GM12878 (cell line): ENCODE measurements around the gene BRINP2. TPM values are rescaled to one million over a fixed set of nuclear protein-coding genes. Genes with fewer than 3 reads are reported as not detected.

Experiments used
- ATAC-seq: fragments of 200-7000 bp; cut with Tn5 transposase; 3 replicates; pipeline ENCODE4 v1.9.1; 2020; ENCODE audit warnings: mild to moderate bottlenecking, moderate library complexity
- BruUV-seq: library from RNA; stranded (reverse); fragments of 400-500 nt; replicated peaks from 2 replicates; lab custom pipeline; 2021; lab: Mats Ljungman, UMichigan
- CTCF ChIA-PET: fragments of 300-600 bp; sonication (Branson Sonifier 250); formaldehyde crosslinking; extraction: SDS; loops from one replicate; lab custom pipeline; 2021; ENCODE audit warnings: inconsistent platforms; lab: Yijun Ruan, JAX
- POLR2A ChIA-PET: fragments of 350-600 bp; formaldehyde crosslinking; extraction: SDS; loops from one replicate; lab custom pipeline; 2021; ENCODE audit warnings: inconsistent platforms; lab: Charles Lee
- RAD21 ChIA-PET: fragments of 300-600 bp; sonication (Branson Sonifier 250); formaldehyde crosslinking; loops from one replicate; lab custom pipeline; 2023; ENCODE audit warnings: antibody characterized with exemption; ENCODE audit not compliant: unreplicated experiment; lab: Charles Lee
- SMC1A ChIA-PET: fragments of 300-600 bp; sonication (Branson Sonifier 250); formaldehyde crosslinking; loops from one replicate; lab custom pipeline; 2023; ENCODE audit not compliant: unreplicated experiment, uncharacterized antibody; lab: Charles Lee
- DNase-seq: peaks from one replicate; pipeline ENCODE4 v3.0.0-alpha.2; 2011; ENCODE audit warnings: low read depth, low spot score
- FAIRE-seq: peaks from 3 replicates; lab custom pipeline; 2011; peaks lifted over from hg19 to GRCh38; lab: Jason Lieb, UNC
- H2AFZ ChIP-seq: 2 replicates; pipeline ENCODE4 v1.6.0; 2011; ENCODE audit warnings: low read depth, low read length, control low read depth; ENCODE audit not compliant: control insufficient read depth
- H3K27ac ChIP-seq: 2 replicates; pipeline ENCODE4 v1.5.1; 2011; ENCODE audit warnings: control low read depth; ENCODE audit not compliant: control insufficient read depth, insufficient read depth
- H3K27me3 ChIP-seq, 2 experiments: replicated peaks in 1 of 2; 2 replicates each; pipeline versions ENCODE4 v1.6.0 to v1.6.1; 2011; ENCODE audit warnings: low read length in 1 of 2; ENCODE audit not compliant: control insufficient read depth in 2 of 2, insufficient read depth in 2 of 2
- H3K36me3 ChIP-seq, 2 experiments: 2 replicates each; pipeline ENCODE4 v1.5.1; 2011; ENCODE audit warnings: low read length in 1 of 2; ENCODE audit not compliant: control insufficient read depth in 2 of 2, insufficient read depth in 2 of 2
- H3K4me1 ChIP-seq: 2 replicates; pipeline ENCODE4 v1.6.1; 2011; ENCODE audit warnings: mild to moderate bottlenecking, low read length, moderate library complexity, mixed read lengths; ENCODE audit not compliant: control insufficient read depth, insufficient read depth
- H3K4me2 ChIP-seq: 2 replicates; pipeline ENCODE4 v1.6.0; 2011; ENCODE audit warnings: control low read depth; ENCODE audit not compliant: control insufficient read depth, insufficient read depth
- H3K4me3 ChIP-seq: fragments of 200-600 bp; sonication (generic); 2 replicates; pipeline ENCODE4 v1.5.1; 2016
- H3K79me2 ChIP-seq: 2 replicates; pipeline ENCODE4 v1.6.0; 2011; ENCODE audit warnings: low read length; ENCODE audit not compliant: control insufficient read depth, insufficient read depth
- H3K9ac ChIP-seq: 2 replicates; pipeline ENCODE4 v1.8.0; 2011; ENCODE audit warnings: low read length, control low read depth, mixed read lengths; ENCODE audit not compliant: control insufficient read depth, insufficient read depth
- H3K9me3 ChIP-seq: replicated peaks from 3 replicates; pipeline ENCODE4 v1.5.1; 2011; ENCODE audit warnings: mild to moderate bottlenecking, low read length; ENCODE audit not compliant: control insufficient read depth, insufficient read depth
- H4K20me1 ChIP-seq: 2 replicates; pipeline ENCODE4 v1.6.0; 2011; ENCODE audit not compliant: control insufficient read depth, insufficient read depth
- ATF3 ChIP-seq: IDR thresholded peaks from 2 replicates; pipeline ENCODE4 v1.6.1; 2011; ENCODE audit warnings: low read depth, mild to moderate bottlenecking, low read length, moderate library complexity, borderline replicate concordance; ENCODE audit errors: extremely low read depth
- CBFB ChIP-seq: IDR thresholded peaks from 2 replicates; pipeline ENCODE4 v1.6.1; 2016; ENCODE audit warnings: antibody characterized with exemption, low read depth
- CREM ChIP-seq: IDR thresholded peaks from 2 replicates; pipeline ENCODE4 v1.6.1; 2014; ENCODE audit warnings: antibody characterized with exemption, low read depth
- DPF2 ChIP-seq: fragments of 450-650 bp; IDR thresholded peaks from 2 replicates; pipeline ENCODE4 v1.6.1; 2017; ENCODE audit warnings: mild to moderate bottlenecking
- E2F8 ChIP-seq: fragments of 450-650 bp; IDR thresholded peaks from 2 replicates; pipeline ENCODE4 v1.6.1; 2018; ENCODE audit warnings: mild to moderate bottlenecking, low read depth, moderate library complexity; ENCODE audit not compliant: partially characterized antibody
- EGR1 ChIP-seq, 2 experiments: IDR thresholded peaks; 1 replicate in 1 of 2; 2 replicates in 1 of 2; pipeline ENCODE4 v1.6.1; 2011 to 2012; ENCODE audit warnings: low read depth in 2 of 2, low read length in 2 of 2, borderline replicate concordance in 1 of 2, mild to moderate bottlenecking in 1 of 2, moderate library complexity in 1 of 2
- FOS ChIP-seq: IDR thresholded peaks from 3 replicates; pipeline ENCODE4 v1.6.1; 2011; ENCODE audit warnings: borderline replicate concordance; ENCODE audit not compliant: insufficient read length; ENCODE audit errors: extremely low read depth
- IRF3 ChIP-seq: fragments of 450-650 bp; IDR thresholded peaks from 2 replicates; pipeline ENCODE4 v1.6.1; 2014; ENCODE audit warnings: mild to moderate bottlenecking
- IRF4 ChIP-seq: IDR thresholded peaks from 2 replicates; pipeline ENCODE4 v1.6.1; 2011; ENCODE audit warnings: low read depth, low read length
- JUNB ChIP-seq: IDR thresholded peaks from 2 replicates; pipeline ENCODE4 v1.6.1; 2016; ENCODE audit warnings: antibody characterized with exemption, mild to moderate bottlenecking
- KDM1A ChIP-seq: fragments of 200-600 bp; sonication (generic); IDR thresholded peaks from 2 replicates; pipeline ENCODE4 v1.6.1; 2016; ENCODE audit warnings: borderline replicate concordance
- MTA3 ChIP-seq: IDR thresholded peaks from 2 replicates; pipeline ENCODE4 v1.6.1; 2012; ENCODE audit warnings: low read length, inconsistent platforms, borderline replicate concordance
- NR2C2 ChIP-seq: IDR thresholded peaks from 2 replicates; pipeline ENCODE4 v1.6.1; 2011; ENCODE audit warnings: borderline replicate concordance, low read depth; ENCODE audit not compliant: control insufficient read depth, insufficient read length
- RAD51 ChIP-seq: fragments of 450-650 bp; IDR thresholded peaks from 2 replicates; pipeline ENCODE4 v1.6.1; 2016; ENCODE audit warnings: moderate library complexity, mild to moderate bottlenecking, inconsistent platforms
- SMARCA5 ChIP-seq: fragments of 450-650 bp; IDR thresholded peaks from 2 replicates; pipeline ENCODE4 v1.6.1; 2017; ENCODE audit warnings: mild to moderate bottlenecking
- SP1 ChIP-seq: IDR thresholded peaks from one replicate; pipeline ENCODE4 v1.6.1; 2011; ENCODE audit warnings: low read depth, low read length
- ZNF207 ChIP-seq: fragments of 450-650 bp; IDR thresholded peaks from 2 replicates; pipeline ENCODE4 v1.6.1; 2014; ENCODE audit warnings: antibody characterized with exemption, mild to moderate bottlenecking, borderline replicate concordance
- ZSCAN29 ChIP-seq: fragments of 450-650 bp; IDR thresholded peaks from 2 replicates; pipeline ENCODE4 v1.6.1; 2017; ENCODE audit warnings: mild to moderate bottlenecking, moderate library complexity
- WGBS: methylation state at CpG from one replicate; pipeline ENCODE4 v1.1.6; 2016; ENCODE audit warnings: low lambda C conversion rate; ENCODE audit not compliant: insufficient replicate concordance, insufficient coverage; ENCODE audit errors: missing lambda C conversion rate; 5-methylcytosine and 5-hydroxymethylcytosine counted together
- in situ Hi-C: fragments of 300-500 bp; cut with MboI; formaldehyde crosslinking; loops from 9 replicates; pipeline ENCODE4 v1.14.3; 2018; ENCODE audit warnings: mixed read lengths
- intact Hi-C: fragments of 100-400 bp; cut with micrococcal nuclease; formaldehyde crosslinking; loops from one replicate; pipeline ENCODE4 v1.14.2; 2022; ENCODE audit not compliant: unreplicated experiment
- polyA plus RNA-seq, 11 experiments: library from polyadenylated mRNA; depleted of rRNA in 4 of 11; unstranded in 6 of 11; stranded (reverse) in 5 of 11; fragments of >200 nt; fragmentation: Nextera tagmentation in 4 of 11; fragmentation: Illumina TruSeq in 1 of 11; extraction: Ambion mirVana in 4 of 11; extraction: Trizol in 1 of 11; gene quantifications; 1 replicate in 1 of 11; 2 replicates in 10 of 11; pipeline versions ENCODE4 v1.2.1 to v1.2.3, GENCODE V29; 2011 to 2016; ENCODE audit warnings: inconsistent platforms in 2 of 11, missing spikeins in 2 of 11, low read depth in 1 of 11
- total RNA-seq, 4 experiments: library from RNA; depleted of rRNA in 3 of 4; stranded (reverse); fragments of >200 nt in 3 of 4; fragmentation: Illumina TruSeq in 1 of 4; extraction: Trizol in 1 of 4; gene quantifications; 2 replicates each; pipeline versions ENCODE4 v1.2.1 to v1.2.3, GENCODE V29; 2013 to 2021
- TF ChIP-seq, protein P1 (sequence below): IDR thresholded peaks from 2 replicates; pipeline ENCODE4 v1.6.1; 2012; ENCODE audit warnings: low read depth, low read length, improper control_type of control experiment

The BRINP2 gene
- total and polyA plus RNA-seq, 10 of the 15 experiments (the other 5 are each of a cell fraction or from before 2014, with no cell fraction given), result 0.03 TPM; not detected in 9

DNA sequence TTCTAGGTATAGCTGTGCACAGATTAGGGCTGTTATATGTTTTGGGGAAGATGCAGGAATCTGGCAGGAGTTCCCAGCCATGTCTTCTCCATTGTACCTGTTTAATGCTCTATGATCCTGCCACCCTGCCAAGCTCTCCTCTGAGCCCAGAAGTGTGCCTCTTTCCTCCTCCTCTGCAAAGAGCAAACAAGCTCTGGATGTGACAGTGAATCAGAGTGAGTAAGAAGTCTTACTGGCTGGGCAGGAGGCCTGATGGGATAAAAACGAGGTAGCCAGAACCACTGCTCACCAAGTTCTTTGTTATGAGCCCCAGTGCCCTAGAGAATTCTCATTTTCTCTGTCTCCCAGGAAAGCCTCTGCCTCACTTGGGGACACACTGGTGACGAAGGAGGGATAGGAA lies 69.0 kb downstream of the BRINP2 start:
- no peaks in the 10 kb centered on the region for H4K20me1 ChIP-seq
- no peak overlapping the region for H3K4me2 ChIP-seq
- POLR2A ChIA-PET, result no interaction called here
- RAD21 ChIA-PET, result no interaction called here
- no peaks in the 10 kb centered on the region; a peak in 1 of 4 replicates for H3K27me3 ChIP-seq
- TF ChIP-seq FOS, result no peak
- no peak for TF ChIP-seq IRF4
- TF ChIP-seq E2F8, result no peak
- TF ChIP-seq SP1, result no peak
- no peak for TF ChIP-seq ZSCAN29
- no peak for TF ChIP-seq DPF2
- no peak for TF ChIP-seq JUNB
- no peak for TF ChIP-seq ATF3
- no peak for TF ChIP-seq RAD51
- no peak for TF ChIP-seq CBFB
- no peak for TF ChIP-seq IRF3
- no peak for TF ChIP-seq ZNF207
- TF ChIP-seq KDM1A, result no peak
- no peak for TF ChIP-seq SMARCA5
- TF ChIP-seq EGR1 (IDR thresholded peaks at IDR 0.05; ENCODE audit: borderline replicate concordance in 1 of 2, low read depth in 2 of 2, low read length in 2 of 2), result no peak
- no peak for TF ChIP-seq MTA3
- no peak for TF ChIP-seq NR2C2
- no peak for TF ChIP-seq CREM
- TF ChIP-seq, protein P1, sequence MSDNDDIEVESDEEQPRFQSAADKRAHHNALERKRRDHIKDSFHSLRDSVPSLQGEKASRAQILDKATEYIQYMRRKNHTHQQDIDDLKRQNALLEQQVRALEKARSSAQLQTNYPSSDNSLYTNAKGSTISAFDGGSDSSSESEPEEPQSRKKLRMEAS, result no peak
- H3K79me2 ChIP-seq, result no peaks in the 10 kb centered on the region
- H3K9ac ChIP-seq, result no peak overlapping the region
- no peak overlapping the region for H2AFZ ChIP-seq
- 0% methylated on average over 2 of the region's 2 CpGs for WGBS
- SMC1A ChIA-PET, result no interaction called here
- no peak for DNase-seq
- intact Hi-C loops (no loop called here), in situ Hi-C loops (no loop called here)
- no peak overlapping the region for H3K4me3 ChIP-seq
- H3K36me3 ChIP-seq, result no peaks in the 10 kb centered on the region
- ATAC-seq, result no peak
- CTCF ChIA-PET, result interaction anchor here (0.6 kb wide), 1 partner anchor 17 kb away, joined by 3 read pairs; no protein-coding TSS in a partner anchor
- H3K4me1 ChIP-seq, result no peaks in the 10 kb centered on the region
- H3K27ac ChIP-seq, result no peak overlapping the region
- no TSS peak for BruUV-seq
- H3K9me3 ChIP-seq, result no peaks in the 10 kb centered on the region
- no peak for FAIRE-seq
